Measurements from ENCODE around the gene LILRB5. TPM values are rescaled to one million over a fixed set of nuclear protein-coding genes. Genes with fewer than 3 reads are reported as not detected.
"Not testable (repeated sequence)": the region's sequence is repeated elsewhere in the genome, so short reads cannot be mapped to it uniquely, and the experiment has no call there.

The LILRB5 gene
- total and polyA plus RNA-seq, 5 donors, result 6.0 to 18.6 (median 11.5) TPM

- DNase-seq (no peak), ATAC-seq (no peak)
- H3K27me3 ChIP-seq (ENCODE audit: control insufficient read depth, insufficient read depth), result no peaks in the 10 kb centered on the region
- no peak overlapping the region for H3K27ac ChIP-seq (ENCODE audit: low read length)
- no peak overlapping the region for H3K4me3 ChIP-seq (ENCODE audit: low read length)
- H3K9me3 ChIP-seq (ENCODE audit: control insufficient read depth, low read length), result no peaks in the 10 kb centered on the region
- H3K4me1 ChIP-seq (ENCODE audit: control insufficient read depth, insufficient read depth, low read length), result no peaks in the 10 kb centered on the region
- intact Hi-C loops (cut with DNase I), result no loop called here
- WGBS, result 53% methylated on average over 9 of the region's 9 CpGs
Measured at GRCh38 chr19:54275951-54276350, 18.9 kb upstream of the LILRB5 start.

GRCh38 chr19:54274516-54274915, 17.4 kb upstream of the LILRB5 start:
- H3K9me3 ChIP-seq (ENCODE audit: control insufficient read depth, low read length); H3K27me3 ChIP-seq (ENCODE audit: control insufficient read depth, insufficient read depth); DNase-seq; ATAC-seq; H3K4me3 ChIP-seq (ENCODE audit: low read length); H3K4me1 ChIP-seq (ENCODE audit: control insufficient read depth, insufficient read depth, low read length); intact Hi-C loops (cut with DNase I); H3K27ac ChIP-seq (ENCODE audit: low read length): not testable (repeated sequence)
- WGBS, result 58% methylated on average over 9 of the region's 9 CpGs

- no peaks in the 10 kb centered on the region for H3K4me1 ChIP-seq (ENCODE audit: control insufficient read depth, insufficient read depth, low read length)
- 70% methylated on average over 3 of the region's 3 CpGs for WGBS
- H3K4me3 ChIP-seq (ENCODE audit: low read length), result no peak overlapping the region
- no peak for ATAC-seq
- no peak overlapping the region for H3K27ac ChIP-seq (ENCODE audit: low read length)
- intact Hi-C loops (cut with DNase I), result no loop called here
- DNase-seq, result no peak
- no peaks in the 10 kb centered on the region for H3K27me3 ChIP-seq (ENCODE audit: control insufficient read depth, insufficient read depth)
- H3K9me3 ChIP-seq (ENCODE audit: control insufficient read depth, low read length), result no peaks in the 10 kb centered on the region
Measured at GRCh38 chr19:54273821-54274220, 16.7 kb upstream of the LILRB5 start.

DNA sequence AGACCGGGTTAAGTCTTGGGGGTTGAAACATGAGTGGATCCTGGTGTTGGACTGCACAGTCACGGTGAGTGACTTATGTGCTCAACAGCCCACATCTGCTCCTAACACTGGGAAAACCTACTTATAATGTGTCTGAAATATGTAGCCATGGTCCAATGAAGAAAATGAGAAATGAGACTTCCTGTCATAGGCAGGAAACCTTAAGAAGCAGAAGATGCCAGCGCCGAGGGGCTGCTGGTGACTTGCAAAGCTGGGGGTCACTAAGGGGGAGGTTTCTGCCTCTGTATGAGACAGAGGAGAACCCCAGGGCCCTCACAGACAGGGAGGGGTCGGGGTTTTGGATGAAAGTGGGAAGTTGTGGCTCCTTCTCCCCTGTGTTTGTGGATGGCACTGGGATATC, 15.1 kb upstream of the LILRB5 start:
- 61% methylated on average over 5 of the region's 5 CpGs for WGBS

DNA sequence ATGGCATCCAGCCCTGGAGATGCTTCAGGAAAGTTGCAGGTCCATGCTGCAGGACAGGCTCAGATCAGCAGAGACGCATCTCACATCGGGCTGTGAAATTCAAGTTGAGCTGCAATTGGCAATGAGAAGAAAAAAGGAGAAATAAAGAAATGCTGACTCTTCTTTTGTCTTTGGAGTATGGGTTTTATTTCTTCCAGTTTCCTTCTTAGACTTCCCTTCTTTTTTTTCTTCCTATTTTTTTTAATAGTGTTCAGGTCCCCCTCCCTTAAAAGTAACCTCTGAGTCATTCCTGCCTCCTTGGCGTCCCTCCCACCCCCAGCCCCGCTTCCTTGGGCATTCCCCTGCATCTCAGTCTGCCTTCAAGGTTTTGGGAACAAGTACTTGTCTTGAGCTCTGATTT, 14.5 kb upstream of the LILRB5 start:
- DNase-seq (peak in 1 of 3 donors; percentile 73), ATAC-seq (peak in 1 of 2 donors; percentile 42)
- H3K9me3 ChIP-seq (ENCODE audit: control insufficient read depth, low read length); intact Hi-C loops (cut with DNase I); H3K27me3 ChIP-seq (ENCODE audit: control insufficient read depth, insufficient read depth); H3K4me3 ChIP-seq (ENCODE audit: low read length); H3K4me1 ChIP-seq (ENCODE audit: control insufficient read depth, insufficient read depth, low read length); H3K27ac ChIP-seq (ENCODE audit: low read length): not testable (repeated sequence)
- 54% methylated on average over 4 of the region's 4 CpGs for WGBS

More for the DNA sequence above, 15.1 kb upstream of the LILRB5 start:
- intact Hi-C loops (cut with DNase I); H3K27ac ChIP-seq (ENCODE audit: low read length); H3K4me1 ChIP-seq (ENCODE audit: control insufficient read depth, insufficient read depth, low read length); H3K9me3 ChIP-seq (ENCODE audit: control insufficient read depth, low read length); H3K27me3 ChIP-seq (ENCODE audit: control insufficient read depth, insufficient read depth); DNase-seq; H3K4me3 ChIP-seq (ENCODE audit: low read length): not testable (repeated sequence)
- ATAC-seq, result peak in 1 of 2 donors; percentile 29

- Histone ChIP-seq H3K27me3 (ENCODE audit: control insufficient read depth, insufficient read depth) (no peaks in the 10 kb centered on the region), H3K9me3 (ENCODE audit: control insufficient read depth, low read length) (no peaks in the 10 kb centered on the region), H3K4me1 (ENCODE audit: control insufficient read depth, insufficient read depth, low read length) (no peaks in the 10 kb centered on the region), H3K4me3 (ENCODE audit: low read length) (no peak overlapping the region), H3K27ac (ENCODE audit: low read length) (no peak overlapping the region)
- DNase-seq (peak in 1 of 3 donors; percentile 61), ATAC-seq (peak; percentile 55 to 64)
- WGBS, result 71% methylated on average over 8 of the region's 8 CpGs
- intact Hi-C loops (cut with DNase I), result no loop called here
Measured at GRCh38 chr19:54271106-54271505, 14.0 kb upstream of the LILRB5 start.

DNA sequence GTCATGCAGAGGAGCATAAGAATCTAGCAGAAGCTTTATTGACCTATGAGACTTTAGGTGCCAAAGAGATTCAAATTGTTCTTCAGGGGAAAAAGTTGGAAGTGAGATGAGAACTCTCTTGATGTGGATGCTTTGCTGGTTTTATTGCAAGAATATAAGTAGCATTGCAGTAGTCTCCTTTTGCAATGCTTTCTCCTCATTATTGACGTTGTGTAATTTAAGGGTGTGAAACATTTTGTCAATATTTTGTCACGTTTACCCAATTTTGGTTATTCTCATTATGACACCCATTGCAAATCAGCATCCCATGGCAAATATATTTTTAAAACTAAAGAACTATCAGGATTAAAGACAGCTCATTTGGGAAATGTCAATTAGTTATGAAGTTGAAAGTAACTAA, 11.9 kb upstream of the LILRB5 start:
- 55% methylated on average over 2 of the region's 2 CpGs for WGBS
- Histone ChIP-seq H3K9me3 (ENCODE audit: control insufficient read depth, low read length) (no peaks in the 10 kb centered on the region), H3K4me3 (ENCODE audit: low read length) (no peak overlapping the region), H3K27ac (ENCODE audit: low read length) (no peak overlapping the region), H3K27me3 (ENCODE audit: control insufficient read depth, insufficient read depth) (no peaks in the 10 kb centered on the region), H3K4me1 (ENCODE audit: control insufficient read depth, insufficient read depth, low read length) (no peaks in the 10 kb centered on the region)
- DNase-seq, result no peak
- intact Hi-C loops (cut with DNase I), result no loop called here
- no peak for ATAC-seq

DNA sequence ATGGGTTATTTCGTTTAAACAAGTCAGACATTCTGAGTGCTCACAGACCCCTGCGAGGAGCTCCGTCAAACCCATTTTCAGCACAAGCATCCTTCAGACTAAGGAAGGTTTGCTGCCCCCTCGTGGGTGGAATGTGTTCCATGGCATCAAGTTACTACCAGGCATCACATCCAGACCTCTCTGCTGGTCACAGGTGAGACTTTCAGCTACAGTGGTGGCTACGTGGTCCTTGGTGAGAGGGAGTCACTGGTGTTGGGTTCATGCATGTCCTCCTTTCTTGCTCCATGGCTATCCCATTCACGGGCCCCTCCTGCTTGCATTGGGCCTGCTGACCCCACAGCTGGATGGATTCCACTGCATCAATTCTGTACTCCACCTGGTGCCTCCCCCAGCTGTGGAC, 9.1 kb upstream of the LILRB5 start:
- no peak overlapping the region for H3K27ac ChIP-seq (ENCODE audit: low read length)
- WGBS, result 8% methylated on average over 6 of the region's 6 CpGs
- intact Hi-C loops (cut with DNase I), result no loop called here
- H3K9me3 ChIP-seq (ENCODE audit: control insufficient read depth, low read length), result no peaks in the 10 kb centered on the region
- ATAC-seq, result peak in 1 of 2 donors; percentile 39
- H3K4me3 ChIP-seq (ENCODE audit: low read length), result no peak overlapping the region
- H3K4me1 ChIP-seq (ENCODE audit: control insufficient read depth, insufficient read depth, low read length), result no peaks in the 10 kb centered on the region
- H3K27me3 ChIP-seq (ENCODE audit: control insufficient read depth, insufficient read depth), result no peaks in the 10 kb centered on the region
- peak; percentile 63 to 88 (median 79) for DNase-seq

DNA sequence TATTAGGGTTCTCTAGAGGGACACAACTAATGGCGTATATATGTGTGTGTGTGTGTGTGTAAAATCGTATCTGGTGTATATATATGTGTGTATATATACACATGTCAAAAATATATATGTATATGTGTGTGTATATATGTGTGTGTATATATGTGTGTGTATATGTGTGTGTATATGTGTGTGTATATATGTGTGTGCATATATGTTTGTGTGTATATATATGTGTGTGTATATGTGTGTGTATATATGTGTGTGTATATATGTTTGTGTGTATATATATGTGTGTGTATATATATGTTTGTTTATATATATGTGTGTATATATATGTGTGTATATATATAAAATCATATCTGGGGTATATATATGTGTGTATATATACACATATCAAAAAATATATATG, 5.4 kb upstream of the LILRB5 start:
- 84% methylated on average over 2 of the region's 2 CpGs for WGBS
- H3K27me3 ChIP-seq (ENCODE audit: control insufficient read depth, insufficient read depth), result no peaks in the 10 kb centered on the region
- H3K4me3 ChIP-seq (ENCODE audit: low read length), result no peak overlapping the region
- no peaks in the 10 kb centered on the region for H3K9me3 ChIP-seq (ENCODE audit: control insufficient read depth, low read length)
- ATAC-seq, result no peak
- DNase-seq, result no peak
- no peaks in the 10 kb centered on the region for H3K4me1 ChIP-seq (ENCODE audit: control insufficient read depth, insufficient read depth, low read length)
- intact Hi-C loops (cut with DNase I), result no loop called here
- no peak overlapping the region for H3K27ac ChIP-seq (ENCODE audit: low read length)

- H3K4me3 ChIP-seq (ENCODE audit: low read length), result no peak overlapping the region
- WGBS, result 75% methylated on average over 11 of the region's 11 CpGs
- no peaks in the 10 kb centered on the region for H3K4me1 ChIP-seq (ENCODE audit: control insufficient read depth, insufficient read depth, low read length)
- no peak for ATAC-seq
- peak in 1 of 3 donors; percentile 32 for DNase-seq
- no peaks in the 10 kb centered on the region for H3K27me3 ChIP-seq (ENCODE audit: control insufficient read depth, insufficient read depth)
- intact Hi-C loops (cut with DNase I), result no loop called here
- H3K27ac ChIP-seq (ENCODE audit: low read length), result no peak overlapping the region
- no peaks in the 10 kb centered on the region for H3K9me3 ChIP-seq (ENCODE audit: control insufficient read depth, low read length)
Measured at GRCh38 chr19:54262066-54262465, 5.0 kb upstream of the LILRB5 start.

DNA sequence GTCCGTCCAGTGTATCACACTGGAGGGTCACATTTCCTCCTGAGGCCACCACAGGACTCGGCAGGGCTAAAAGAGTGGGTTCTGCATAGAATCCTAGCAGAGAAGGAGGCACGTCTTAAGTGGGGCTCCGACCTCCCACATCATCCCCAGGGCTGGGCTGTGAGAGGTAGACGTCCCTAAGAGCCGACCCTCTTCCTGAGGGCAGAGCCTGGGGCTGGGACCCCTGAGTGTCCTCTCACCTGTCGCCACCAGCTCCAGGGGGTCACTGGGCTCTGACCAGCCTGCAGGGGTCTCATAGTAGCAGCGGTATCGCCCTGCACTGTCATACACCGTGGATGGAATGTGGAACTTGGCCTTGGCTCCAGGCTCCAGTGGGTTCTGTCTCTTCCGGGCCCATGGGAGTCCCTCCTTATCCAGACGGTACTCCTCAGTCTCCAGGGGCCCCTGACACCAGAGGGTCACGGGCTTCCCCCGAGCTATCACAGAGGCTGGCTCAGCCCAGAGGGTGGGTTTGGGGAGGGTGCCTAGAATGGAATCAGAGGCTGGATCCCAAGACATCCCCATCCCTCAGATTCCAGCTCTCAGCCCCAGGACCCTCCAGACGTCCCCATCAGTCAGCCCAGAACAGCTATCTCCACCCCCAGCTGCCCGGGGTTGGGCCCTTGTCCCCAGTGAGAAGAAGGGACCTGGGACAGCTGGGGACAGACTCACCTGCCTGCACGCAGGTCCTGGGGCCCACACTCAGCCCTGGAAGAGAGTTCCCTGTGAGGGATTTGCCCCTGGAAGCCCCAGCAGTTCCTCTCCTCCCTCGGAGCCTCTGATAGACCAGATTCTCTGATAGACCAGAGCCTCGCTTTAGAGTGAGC, 590 bp downstream of the LILRB5 start:
- DNase-seq (peak in 1 of 3 donors; percentile 13), ATAC-seq (peak in 1 of 2 donors; percentile 27)
- no peaks in the 10 kb centered on the region for H3K27me3 ChIP-seq (ENCODE audit: control insufficient read depth, insufficient read depth)
- intact Hi-C loops (cut with DNase I), result no loop called here
- peak overlapping the region; percentile 22 for H3K27ac ChIP-seq (ENCODE audit: low read length)
- H3K4me3 ChIP-seq (ENCODE audit: low read length), result no peak overlapping the region
- H3K4me1 ChIP-seq (ENCODE audit: control insufficient read depth, insufficient read depth, low read length), result no peaks in the 10 kb centered on the region
- 65% methylated on average over 19 of the region's 19 CpGs for WGBS
- H3K9me3 ChIP-seq (ENCODE audit: control insufficient read depth, low read length), result no peaks in the 10 kb centered on the region
